ENCODE results near the gene TIE1. TPM values are rescaled to one million over a fixed set of nuclear protein-coding genes. Genes with fewer than 3 reads are reported as not detected.

Gene TIE1
- total RNA-seq, 4 donors from 2014 or later, result 8.8 to 23.3 (median 10.9) TPM

DNA sequence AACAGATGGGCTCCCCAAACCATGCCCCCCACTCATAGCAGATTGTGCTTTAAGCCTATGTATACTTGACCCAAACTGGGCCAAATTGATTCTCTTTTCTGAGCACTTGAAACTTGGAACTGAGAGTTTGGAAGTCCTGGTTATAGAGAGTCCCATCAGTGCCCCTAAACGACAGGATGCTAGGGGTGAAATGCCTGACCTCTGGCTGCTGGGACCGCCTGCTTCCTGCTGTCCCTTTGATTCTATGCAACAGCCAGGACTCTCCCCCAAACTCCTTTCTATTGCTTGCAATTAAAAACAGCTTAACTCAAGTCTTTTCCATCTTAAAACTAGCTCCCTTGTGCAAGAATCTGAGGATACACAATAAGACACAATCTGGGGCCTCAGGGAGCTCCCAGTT lies 20.1 kb upstream of the TIE1 start:
- intact Hi-C loops (cut with DNase I; ENCODE audit: low total_unique reads), result no loop called here
- 55 to 58% methylated on average over 2 of the region's 2 CpGs for WGBS, 2 donors
- DNase-seq (ENCODE audit: low spot score in 2 of 2), result no peak

DNA sequence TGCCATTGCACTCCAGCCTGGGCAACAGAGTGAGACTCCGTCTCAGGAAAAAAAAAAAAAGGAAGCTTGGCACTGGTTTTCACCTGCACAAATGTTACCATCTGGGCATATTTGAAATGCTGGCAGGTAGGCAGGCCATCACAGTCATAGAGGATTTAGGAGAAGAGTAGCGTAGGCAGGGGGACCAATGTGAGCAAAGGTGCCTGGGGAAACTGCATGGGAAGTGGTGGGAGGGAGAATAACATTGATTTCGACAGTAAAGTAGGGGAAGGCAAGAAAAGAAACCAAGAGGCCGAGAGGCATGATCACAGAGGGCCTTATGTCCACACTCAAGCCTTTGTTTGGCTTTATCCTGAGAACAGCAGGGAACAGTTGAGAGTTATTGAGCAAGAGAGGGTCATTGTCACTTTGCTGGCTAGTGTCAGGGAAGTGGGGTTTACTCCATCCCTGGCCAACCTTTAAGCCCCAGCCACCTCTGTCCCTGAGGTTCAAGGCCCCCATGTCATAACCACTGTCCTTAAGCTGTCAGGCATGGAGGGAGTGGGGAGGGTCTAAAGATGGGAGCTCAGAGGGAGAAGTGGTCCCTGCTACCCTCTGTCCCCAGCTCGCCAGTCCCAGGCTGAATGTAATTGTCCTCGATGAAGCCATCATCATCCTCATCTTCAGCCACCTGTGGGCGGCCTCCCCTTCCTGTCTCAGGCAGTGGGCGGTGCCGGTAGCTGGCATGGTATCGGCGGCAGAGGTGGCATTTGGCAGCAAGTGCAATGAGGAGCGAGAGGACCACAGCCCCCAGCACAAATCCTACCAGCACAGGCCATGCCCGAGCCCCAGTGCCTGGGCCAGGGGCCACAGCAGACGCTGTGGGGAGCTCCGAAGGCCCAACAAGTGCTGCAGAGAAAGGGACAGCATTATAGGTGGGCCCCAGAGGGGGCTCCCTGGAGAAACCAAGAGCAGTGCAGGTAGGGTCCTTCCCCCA lies 18.3 kb upstream of the TIE1 start:
- TF ChIP-seq POLR2A (IDR thresholded peaks at IDR 0.05) (no peak), CTCF (IDR thresholded peaks at IDR 0.05) (no peak)
- no peak overlapping the region for H3K4me3 ChIP-seq (ENCODE audit: low read depth, poor library complexity, severe bottlenecking)
- peak in 1 of 2 donors; percentile 85 for DNase-seq (ENCODE audit: low spot score in 2 of 2)
- intact Hi-C loops (cut with DNase I; ENCODE audit: low total_unique reads), result no loop called here
- 89 to 93% methylated on average over 14 to 15 of the region's 15 CpGs for WGBS, 2 donors

More for the DNA sequence above, 20.1 kb upstream of the TIE1 start:
- TF ChIP-seq CTCF (IDR thresholded peaks at IDR 0.05) (no peak), POLR2A (IDR thresholded peaks at IDR 0.05) (no peak)
- H3K4me3 ChIP-seq (ENCODE audit: low read depth, poor library complexity, severe bottlenecking), result no peak overlapping the region

- 78 to 89% methylated on average over 3 of the region's 3 CpGs for WGBS, 2 donors
- TF ChIP-seq CTCF (IDR thresholded peaks at IDR 0.05) (no peak), POLR2A (IDR thresholded peaks at IDR 0.05) (no peak)
- H3K4me3 ChIP-seq (ENCODE audit: low read depth, poor library complexity, severe bottlenecking), result no peak overlapping the region
- intact Hi-C loops (cut with DNase I; ENCODE audit: low total_unique reads), result no loop called here
- DNase-seq (ENCODE audit: low spot score in 2 of 2), result peak in 1 of 2 donors; percentile 45
Observed at GRCh38 chr1:43284065-43284464, 16.7 kb upstream of the TIE1 start.

- DNase-seq (ENCODE audit: low spot score in 2 of 2), result peak in 1 of 2 donors; percentile 65
- intact Hi-C loops (cut with DNase I; ENCODE audit: low total_unique reads), result no loop called here
- H3K4me3 ChIP-seq (ENCODE audit: low read depth, poor library complexity, severe bottlenecking), result no peak overlapping the region
- whole genome bisulfite sequencing, 2 donors, result 79% methylated on average over 12 of the region's 12 CpGs
- no peak for TF ChIP-seq CTCF (IDR thresholded peaks at IDR 0.05)
- TF ChIP-seq POLR2A (IDR thresholded peaks at IDR 0.05), result no peak
Observed at GRCh38 chr1:43284546-43285110, 16.2 kb upstream of the TIE1 start.

DNA sequence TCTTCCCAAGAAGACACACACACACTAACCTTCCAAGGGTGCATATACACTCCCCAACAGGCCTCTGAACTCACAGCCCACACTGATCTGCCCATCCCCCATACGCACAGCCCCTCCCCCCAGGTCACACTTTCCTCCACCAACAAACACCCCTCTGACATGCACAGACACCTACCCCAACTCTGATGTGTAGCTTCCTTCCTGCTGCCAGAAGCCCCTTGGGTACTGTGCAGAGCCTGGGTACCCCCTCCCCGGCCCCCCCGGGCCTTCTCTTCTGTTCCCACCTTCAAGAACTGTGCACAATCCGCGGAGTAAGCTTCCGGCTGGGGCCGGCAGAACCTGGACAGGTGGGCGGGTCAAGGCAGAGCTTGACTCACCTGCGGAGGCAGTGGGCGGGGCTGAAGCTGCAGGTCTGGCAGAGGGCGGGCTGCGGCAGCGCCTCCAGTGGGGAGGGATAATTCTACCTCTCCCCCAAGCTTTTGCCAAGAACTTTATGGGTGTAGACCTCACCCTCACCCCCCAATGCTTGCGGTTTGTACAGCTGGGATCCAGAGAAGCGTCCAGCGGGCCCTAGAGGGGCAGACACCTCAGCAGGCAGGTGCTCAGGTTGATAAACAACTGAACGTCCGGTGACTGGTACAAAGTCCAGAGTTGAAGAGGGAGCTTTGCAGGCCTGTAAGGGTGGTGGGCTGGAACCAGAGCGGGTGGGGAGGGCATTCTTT lies 15.4 kb upstream of the TIE1 start, which contains the start of gene C1orf210:
TSS of gene C1orf210 (minus strand) at position 313 of the 722 bp plus-strand sequence. CDS start 2,311 bp downstream, outside the sequence.
- peak; percentile 54 to 86 for DNase-seq (ENCODE audit: low spot score in 2 of 2)
- TF ChIP-seq POLR2A (IDR thresholded peaks at IDR 0.05), result no peak
- TF ChIP-seq CTCF (IDR thresholded peaks at IDR 0.05), result no peak
- no peak within 1 kb of the TSS for H3K4me3 ChIP-seq (ENCODE audit: low read depth, poor library complexity, severe bottlenecking)
- intact Hi-C loops (cut with DNase I; ENCODE audit: low total_unique reads), result no loop called here
- WGBS, 2 donors, result 38 to 41% methylated on average over 17 to 18 of the region's 19 CpGs
